GM12878 (cell line): ENCODE data around the gene NPL. TPM values are rescaled to one million over a fixed set of nuclear protein-coding genes. Genes with fewer than 3 reads are reported as not detected.

Experiments used
- HDGF ChIP-seq: fragments of 450-650 bp; IDR thresholded peaks from 2 replicates; pipeline ENCODE4 v1.6.1; 2016; ENCODE audit warnings: antibody characterized with exemption
- KDM1A ChIP-seq: fragments of 200-600 bp; sonication (generic); IDR thresholded peaks from 2 replicates; pipeline ENCODE4 v1.6.1; 2016; ENCODE audit warnings: borderline replicate concordance
- LARP7 ChIP-seq: fragments of 450-650 bp; IDR thresholded peaks from 2 replicates; pipeline ENCODE4 v1.6.1; 2017; ENCODE audit warnings: mild to moderate bottlenecking
- POLR2AphosphoS2 ChIP-seq: IDR thresholded peaks from 2 replicates; pipeline ENCODE4 v1.6.1; 2011; ENCODE audit warnings: low read depth, mild to moderate bottlenecking, low read length, improper control_type of control experiment, moderate library complexity
- RELB ChIP-seq: fragments of 450-650 bp; IDR thresholded peaks from 2 replicates; pipeline ENCODE4 v1.6.1; 2017; ENCODE audit warnings: low read depth, mild to moderate bottlenecking, moderate library complexity
- RFX5 ChIP-seq: IDR thresholded peaks from 2 replicates; pipeline ENCODE4 v1.6.1; 2011; ENCODE audit warnings: low read depth, low read length, improper control_type of control experiment
- SIN3A ChIP-seq: IDR thresholded peaks from 2 replicates; pipeline ENCODE4 v1.6.1; 2012; ENCODE audit warnings: low read depth, low read length, improper control_type of control experiment
- SKIL ChIP-seq: fragments of 450-650 bp; IDR thresholded peaks from 2 replicates; pipeline ENCODE4 v1.6.1; 2017; ENCODE audit warnings: mild to moderate bottlenecking, low read depth, inconsistent platforms; ENCODE audit not compliant: poor library complexity, severe bottlenecking
- SPI1 ChIP-seq: IDR thresholded peaks from 2 replicates; pipeline ENCODE4 v1.6.1; 2011; ENCODE audit warnings: low read depth, mild to moderate bottlenecking, low read length, moderate library complexity, borderline replicate concordance; ENCODE audit not compliant: insufficient read depth
- ZNF687 ChIP-seq: fragments of 450-650 bp; IDR thresholded peaks from 2 replicates; pipeline ENCODE4 v1.6.1; 2017; ENCODE audit warnings: mild to moderate bottlenecking, moderate library complexity
- ZSCAN29 ChIP-seq: fragments of 450-650 bp; IDR thresholded peaks from 2 replicates; pipeline ENCODE4 v1.6.1; 2017; ENCODE audit warnings: mild to moderate bottlenecking, moderate library complexity
- polyA plus RNA-seq, 11 experiments: library from polyadenylated mRNA; depleted of rRNA in 4 of 11; unstranded in 6 of 11; stranded (reverse) in 5 of 11; fragments of >200 nt; fragmentation: Nextera tagmentation in 4 of 11; fragmentation: Illumina TruSeq in 1 of 11; extraction: Ambion mirVana in 4 of 11; extraction: Trizol in 1 of 11; gene quantifications; 1 replicate in 1 of 11; 2 replicates in 10 of 11; pipeline versions ENCODE4 v1.2.1 to v1.2.3, GENCODE V29; 2011 to 2016; ENCODE audit warnings: inconsistent platforms in 2 of 11, missing spikeins in 2 of 11, low read depth in 1 of 11
- total RNA-seq, 4 experiments: library from RNA; depleted of rRNA in 3 of 4; stranded (reverse); fragments of >200 nt in 3 of 4; fragmentation: Illumina TruSeq in 1 of 4; extraction: Trizol in 1 of 4; gene quantifications; 2 replicates each; pipeline versions ENCODE4 v1.2.1 to v1.2.3, GENCODE V29; 2013 to 2021

NPL gene
- total and polyA plus RNA-seq, 10 of the 15 experiments (the other 5 are each of a cell fraction or from before 2014, with no cell fraction given), result 5.3 to 19.2 (median 10.0) TPM

GRCh38 chr1:182781841-182782586 lies 7.6 kb upstream of the NPL start (continued):
- TF ChIP-seq ZNF687 (0 out of 2 replicates have a peak, but pooled peaks have one; percentile 37), SPI1 (peak; percentile 25; the same call in 1 of the 2 replicates), KDM1A (no peak), POLR2AphosphoS2 (no peak), HDGF (peak; percentile 63; the same call in 1 of the 2 replicates), RFX5 (no peak), SKIL (no peak), RELB (0 out of 2 replicates have a peak, but pooled peaks have one; percentile 25), SIN3A (no peak), ZSCAN29 (no peak), LARP7 (no peak)
